Fibroblast of skin of left biceps (primary cell): ENCODE results near the gene CD8A.
"Not testable (repeated sequence)": the region's sequence is repeated elsewhere in the genome, so short reads cannot be mapped to it uniquely, and the experiment has no call there.

Experiments
- DNase-seq, 2 experiments: peaks; one replicate each; pipeline ENCODE4 v3.0.0-alpha.2; 2013; ENCODE audit warnings: low read depth in 2 of 2

The CD8A gene

DNA sequence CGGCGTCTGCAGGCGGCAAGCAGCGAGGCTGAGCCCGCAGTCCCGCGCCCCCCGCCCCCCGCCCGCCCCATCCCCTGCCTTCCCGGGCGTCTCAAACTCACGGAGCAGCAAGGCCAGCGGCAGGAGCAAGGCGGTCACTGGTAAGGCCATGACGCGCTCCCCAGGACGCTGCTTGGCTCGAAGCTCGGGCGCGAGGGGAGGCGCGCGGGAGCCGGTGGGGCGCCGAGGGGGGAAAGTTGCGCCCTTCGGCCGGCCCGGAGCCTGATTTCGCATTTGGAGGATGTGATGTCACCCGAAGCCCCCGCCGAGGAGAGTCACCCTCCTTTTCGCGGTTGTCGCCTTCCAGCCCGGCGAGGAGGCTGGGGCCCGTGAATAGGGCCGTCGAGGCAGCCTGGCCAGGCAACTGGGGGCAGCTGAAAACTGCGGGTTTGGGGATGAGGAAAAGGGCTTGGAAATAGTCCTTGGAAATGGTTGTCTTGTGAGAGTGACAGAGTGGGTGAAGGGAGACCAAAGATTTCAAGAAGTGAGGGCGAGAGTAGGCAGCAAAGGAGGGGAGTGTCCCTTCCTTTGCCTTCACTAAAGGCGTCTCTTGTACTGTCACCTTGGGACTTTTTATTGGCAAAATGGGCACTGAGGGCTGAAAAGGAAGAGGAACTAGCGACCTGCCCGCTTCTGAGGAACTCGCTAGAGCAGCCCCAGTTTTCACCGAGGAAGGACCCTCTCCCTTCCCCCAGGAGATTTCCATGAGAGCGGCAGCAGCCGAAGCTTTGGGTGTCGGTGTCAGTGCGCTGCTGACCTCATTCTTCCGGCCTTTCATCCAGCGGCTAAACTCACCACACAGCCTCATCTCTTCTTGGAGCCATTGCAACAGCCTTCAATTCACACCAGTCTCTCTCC lies at the start of gene CD8A:
Gene CD8A (minus strand): TSS at position 238 of the 897 bp plus-strand sequence. CDS start 88 bp downstream, at position 150.
- no peak for DNase-seq

GRCh38 chr2:86839871-86840548 lies 49.3 kb upstream of the CD8A start:
- DNase-seq: not testable (repeated sequence)

DNA sequence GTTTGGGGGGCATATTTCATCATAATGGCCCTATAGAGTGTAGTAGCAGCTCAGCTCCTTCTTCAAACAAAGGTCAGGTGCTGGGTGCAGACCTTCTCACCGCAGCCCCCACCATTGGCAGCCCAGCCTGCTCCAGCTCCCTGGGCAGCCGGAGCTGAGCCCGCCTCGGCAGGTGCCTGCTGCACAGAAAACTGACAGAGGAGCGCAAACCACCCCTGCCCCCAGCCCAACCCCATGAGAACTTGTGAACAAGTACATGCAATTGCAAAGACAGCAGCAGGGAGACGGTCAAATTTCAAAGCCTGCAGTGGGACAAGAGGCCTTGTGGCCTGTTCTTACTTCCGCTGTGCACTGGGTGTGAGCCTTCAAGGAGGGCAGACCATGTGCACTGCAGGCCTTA lies 48.7 kb upstream of the CD8A start:
- not testable (repeated sequence) for DNase-seq

GRCh38 chr2:86837714-86838113 lies 47.0 kb upstream of the CD8A start:
- DNase-seq: not testable (repeated sequence)

GRCh38 chr2:86836915-86837695 lies 46.4 kb upstream of the CD8A start:
- DNase-seq: peak; percentile 65 to 73

- not testable (repeated sequence) for DNase-seq
These were observed 44.8 kb upstream of the CD8A start for GRCh38 chr2:86835548-86835889.

- no peak for DNase-seq
These were observed 42.6 kb upstream of the CD8A start for GRCh38 chr2:86833315-86833714.

- no peak for DNase-seq
These were observed 41.8 kb upstream of the CD8A start for GRCh38 chr2:86832334-86833096.

GRCh38 chr2:86831537-86831936 lies 40.8 kb upstream of the CD8A start:
- DNase-seq: no peak

GRCh38 chr2:86826951-86827350 lies 36.2 kb upstream of the CD8A start:
- no peak for DNase-seq

DNA sequence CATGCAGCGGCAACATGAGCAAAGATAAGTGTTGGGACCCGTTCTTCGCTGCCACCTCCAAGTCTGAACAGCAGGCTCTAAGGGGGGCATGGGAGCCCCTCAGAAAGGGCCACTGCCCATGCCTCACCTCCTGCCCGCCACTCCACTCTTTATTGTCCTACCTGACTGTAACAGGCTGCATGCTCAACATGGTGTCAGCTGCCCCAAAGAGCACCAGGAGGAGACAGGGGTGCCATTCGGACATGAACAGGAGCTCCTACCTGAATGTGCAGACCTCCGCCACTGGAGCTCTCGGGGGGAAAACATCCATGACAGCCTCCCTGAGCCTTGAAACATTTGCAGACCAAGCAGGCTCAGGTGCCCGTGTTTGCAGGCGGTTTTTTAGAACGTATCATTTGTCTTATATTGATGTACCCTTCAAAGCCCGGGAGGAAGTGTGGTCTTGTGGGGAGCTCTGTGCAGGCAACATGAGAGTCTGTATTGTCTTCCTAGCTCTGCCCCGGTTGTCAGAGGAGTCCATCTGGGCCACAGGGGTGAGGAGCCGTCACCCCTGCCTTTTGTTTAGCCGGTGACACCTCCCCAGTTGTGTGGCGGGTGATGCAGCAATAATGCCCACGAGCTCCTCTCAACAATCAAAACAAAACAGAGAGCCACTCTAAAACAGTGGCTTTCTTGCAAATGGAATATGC lies 35.1 kb upstream of the CD8A start:
- DNase-seq: no peak

DNA sequence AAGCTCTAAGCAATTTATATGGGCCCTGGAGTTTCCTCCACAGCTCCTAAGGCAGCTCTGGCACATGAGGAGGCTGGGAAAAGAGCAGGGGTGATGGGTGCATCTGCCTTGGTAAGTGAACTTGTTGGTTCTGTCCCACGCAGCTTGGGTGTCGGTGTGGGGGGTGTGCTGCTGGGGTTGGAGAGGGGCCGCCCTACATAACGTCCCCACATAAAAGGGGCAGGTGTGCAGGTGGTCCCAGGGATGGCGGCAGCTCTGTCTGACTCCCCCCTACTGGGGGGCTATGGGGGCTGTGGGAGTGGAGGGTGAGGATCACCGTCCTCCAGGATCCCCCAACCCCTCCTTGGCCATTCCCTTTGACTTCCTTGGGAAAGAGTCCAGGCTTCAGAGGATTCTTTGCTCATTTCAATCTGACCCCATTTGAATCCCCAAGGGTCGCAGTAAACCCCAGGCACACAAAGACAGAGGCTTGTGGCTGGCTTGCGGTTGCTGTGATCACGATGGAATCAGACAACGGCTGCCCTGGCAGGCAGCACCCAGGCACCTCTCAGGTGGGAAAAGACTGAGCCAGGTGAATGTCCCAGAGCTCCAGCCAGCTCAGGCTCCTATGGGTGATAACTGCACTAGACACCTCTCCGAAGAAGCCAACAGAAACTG lies 34.5 kb upstream of the CD8A start:
- DNase-seq: no peak

GRCh38 chr2:86822668-86823345 lies 32.1 kb upstream of the CD8A start:
- no peak for DNase-seq

DNA sequence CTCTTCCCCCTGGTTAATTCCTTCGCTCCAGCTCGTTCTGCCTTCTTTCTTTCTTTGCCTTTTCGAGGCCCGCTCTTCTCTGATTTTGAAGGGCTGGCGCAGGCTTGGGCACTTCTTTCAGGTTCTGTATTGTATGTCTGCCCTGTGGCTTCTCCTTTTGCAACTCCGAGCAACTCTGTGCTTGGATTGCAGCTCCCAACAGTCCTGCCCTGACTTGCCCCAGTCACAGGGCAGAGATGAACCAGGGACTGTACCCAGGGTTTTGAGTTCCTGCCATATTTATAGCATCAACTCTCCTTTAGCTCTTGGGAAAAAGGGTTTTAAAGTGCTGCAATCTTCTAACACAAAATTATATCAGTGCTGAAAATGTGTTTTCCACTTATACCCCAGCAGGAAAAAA lies 31.1 kb upstream of the CD8A start:
- DNase-seq: no peak

DNA sequence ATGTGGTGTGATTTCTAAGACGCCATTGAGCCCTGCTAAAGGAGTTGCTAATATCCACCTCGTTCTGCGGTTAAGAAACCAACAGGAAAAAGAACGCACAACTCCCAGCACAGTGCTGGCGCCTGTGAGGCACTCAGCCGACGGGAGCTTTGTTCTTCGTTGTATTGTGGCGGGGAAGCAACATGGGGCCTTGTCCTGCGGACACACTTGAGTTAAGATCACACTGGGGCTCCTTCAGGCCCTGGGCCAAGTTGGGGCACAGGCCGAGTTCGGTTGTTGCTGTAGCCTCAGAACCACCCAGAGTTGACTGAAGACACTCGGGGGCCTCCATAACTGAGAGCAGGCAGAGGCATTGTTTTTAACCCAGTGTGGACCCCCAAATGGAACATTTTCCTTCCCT lies 30.6 kb upstream of the CD8A start:
- no peak for DNase-seq

- DNase-seq: no peak
These were observed 28.2 kb upstream of the CD8A start for GRCh38 chr2:86818957-86819356.

DNA sequence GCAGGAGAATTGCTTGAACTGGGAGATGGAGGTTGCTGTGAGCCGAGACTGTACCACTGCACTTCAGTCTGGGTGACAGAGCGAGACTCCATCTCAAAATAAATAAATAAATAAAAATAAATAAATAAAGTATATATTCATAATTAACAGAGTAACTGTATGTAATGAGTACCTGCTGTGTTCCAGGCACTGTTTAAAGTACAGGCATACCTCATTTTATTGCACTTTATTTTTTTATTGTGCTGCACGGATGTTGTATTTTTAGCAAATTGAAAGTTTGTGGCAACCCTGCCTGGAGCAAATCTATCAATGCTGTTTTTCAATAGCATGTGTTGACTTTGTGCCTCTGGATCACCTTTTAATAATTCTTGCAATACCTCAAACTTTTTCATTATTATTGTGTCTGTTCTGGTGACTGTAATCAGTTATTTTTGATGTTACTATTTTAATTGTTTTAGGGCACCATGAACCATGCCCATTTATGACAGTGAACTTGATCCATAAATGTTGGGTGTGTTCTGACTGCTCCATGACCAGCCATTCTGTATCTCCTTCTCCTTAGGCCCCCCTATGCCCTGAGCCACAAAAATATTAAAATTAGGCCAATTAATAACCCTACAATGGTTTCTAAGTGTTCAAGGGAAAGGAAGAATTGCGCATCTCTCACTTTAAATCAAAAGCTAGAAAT lies 27.5 kb upstream of the CD8A start:
- no peak for DNase-seq

DNA sequence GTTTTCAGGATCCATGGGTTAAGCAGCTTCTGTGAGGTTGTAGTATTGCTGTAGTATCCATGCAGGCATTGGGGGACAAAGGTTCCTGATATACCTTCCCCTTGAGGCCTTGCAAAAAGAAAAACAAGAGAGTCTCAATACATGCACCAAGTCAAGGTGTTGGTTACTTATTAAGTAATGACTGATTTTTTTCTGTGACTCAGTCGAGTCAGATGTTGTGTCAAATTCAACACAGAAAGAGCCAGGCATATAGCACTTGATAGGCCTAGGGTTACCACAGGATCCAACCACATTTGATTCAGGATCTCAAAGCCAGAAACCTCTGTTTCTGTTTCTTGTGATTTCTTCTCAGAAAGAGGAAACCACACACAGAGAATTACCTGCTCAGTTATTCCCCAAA lies 24.9 kb upstream of the CD8A start:
- DNase-seq: no peak

- no peak for DNase-seq
These were observed 18.9 kb upstream of the CD8A start for GRCh38 chr2:86809481-86810121.
